Measurements from ENCODE around the gene LEFTY1. TPM values are rescaled to one million over a fixed set of nuclear protein-coding genes. Genes with fewer than 3 reads are reported as not detected.

LEFTY1 gene, protein sequence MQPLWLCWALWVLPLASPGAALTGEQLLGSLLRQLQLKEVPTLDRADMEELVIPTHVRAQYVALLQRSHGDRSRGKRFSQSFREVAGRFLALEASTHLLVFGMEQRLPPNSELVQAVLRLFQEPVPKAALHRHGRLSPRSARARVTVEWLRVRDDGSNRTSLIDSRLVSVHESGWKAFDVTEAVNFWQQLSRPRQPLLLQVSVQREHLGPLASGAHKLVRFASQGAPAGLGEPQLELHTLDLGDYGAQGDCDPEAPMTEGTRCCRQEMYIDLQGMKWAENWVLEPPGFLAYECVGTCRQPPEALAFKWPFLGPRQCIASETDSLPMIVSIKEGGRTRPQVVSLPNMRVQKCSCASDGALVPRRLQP
- not detected for total RNA-seq

DNA sequence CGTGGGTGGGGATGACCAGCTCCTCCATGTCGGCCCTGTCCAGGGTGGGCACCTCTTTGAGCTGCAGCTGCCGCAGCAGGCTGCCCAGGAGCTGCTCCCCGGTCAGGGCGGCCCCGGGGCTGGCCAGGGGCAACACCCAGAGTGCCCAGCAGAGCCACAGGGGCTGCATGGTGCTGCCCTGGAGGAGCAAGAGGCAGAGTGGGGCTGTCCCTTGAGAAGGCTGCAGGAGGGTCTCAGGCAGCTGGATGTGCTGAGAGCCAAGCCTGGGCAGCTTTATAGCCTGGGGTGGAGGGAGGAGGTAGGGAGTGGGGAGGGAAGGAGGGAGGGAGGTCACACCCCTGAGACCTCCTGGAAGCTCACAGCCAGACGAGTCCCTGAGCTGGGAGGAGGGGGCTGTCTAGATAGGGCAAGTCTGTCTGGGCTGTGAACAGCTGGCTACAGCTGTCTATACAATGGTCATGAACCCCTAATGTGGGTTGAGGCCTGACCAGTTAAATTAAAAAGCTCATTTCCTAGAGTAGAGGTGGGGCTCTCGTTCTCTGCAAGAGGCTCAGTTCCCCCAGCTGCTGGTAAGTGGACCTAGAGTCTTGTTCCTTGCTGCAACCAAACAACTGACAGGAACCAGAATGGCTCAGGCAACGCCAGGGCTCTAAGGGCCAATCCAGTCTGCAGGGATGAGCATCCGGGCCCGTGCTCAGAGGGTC is at the start of gene LEFTY1:
TSS of gene LEFTY1 (minus strand) at position 249 of the 704 bp plus-strand sequence. CDS start at position 169, 80 bp downstream.

DNA sequence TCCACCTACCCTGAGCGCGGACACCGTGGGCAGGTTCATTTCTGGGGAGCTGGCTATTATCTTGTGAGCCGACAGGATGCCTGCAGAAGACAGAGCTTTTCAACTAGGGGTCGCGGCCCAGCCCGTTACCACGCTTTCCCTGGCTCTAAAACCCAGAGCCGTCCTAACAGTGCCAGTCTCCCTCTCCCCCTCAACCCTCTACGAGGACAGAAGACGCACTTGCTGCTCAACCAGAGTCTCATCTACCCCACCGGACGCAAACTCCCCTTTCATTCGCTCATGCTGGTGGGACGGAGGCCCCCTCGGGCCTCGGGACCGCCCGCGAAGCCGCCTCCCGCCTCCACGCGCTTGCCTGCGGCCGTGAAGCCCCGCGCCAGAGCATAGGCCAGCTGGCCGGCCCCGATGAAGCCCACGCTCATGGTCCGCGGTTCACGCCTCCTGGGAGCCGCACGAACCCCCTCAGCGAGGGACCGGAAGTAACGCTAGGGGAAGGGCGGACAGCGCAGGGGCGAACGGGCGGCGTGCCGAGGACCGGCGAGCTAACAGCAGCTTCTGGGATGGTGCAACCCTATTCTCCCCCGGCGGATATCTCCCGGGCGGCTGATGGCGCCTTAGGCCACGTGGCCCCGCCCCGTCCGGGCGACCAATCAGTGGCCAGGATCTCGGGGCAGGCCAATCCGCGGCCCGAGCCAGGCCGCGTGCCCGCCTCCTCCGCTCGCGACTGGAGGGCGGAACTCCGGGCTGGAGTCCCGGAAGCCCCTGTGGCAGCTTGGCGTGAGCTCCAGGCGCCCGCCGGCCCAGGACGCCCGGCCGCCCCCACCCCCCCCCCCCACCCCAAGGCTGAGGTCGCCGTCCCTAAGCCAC is 35.0 kb upstream of the LEFTY1 start, which contains the start of gene PYCR2:
TSS of gene PYCR2 (minus strand) at position 559 of the 864 bp plus-strand sequence. CDS start at position 419, 140 bp downstream.

GRCh38 chr1:225881959-225882693 is 6.8 kb downstream of the LEFTY1 start, which contains the start of gene TMEM63A:
TMEM63A (minus strand) TSS chr1:225882380; CDS start chr1:225877580, 4,800 bp downstream.

Small RNAs within 50 kb of the gene (small RNA-seq; reads per million reads assigned to genes)
- 0 reads per million in 2 donors for gene AL117348.1

Other genes with a start within 250 kb of the LEFTY1 start
- gene ENAH, start 236.0 kb downstream of the LEFTY1 start, total RNA-seq = 10 to 100 TPM; 32.7 to 51.3 TPM
- gene SRP9, start 111.3 kb downstream of the LEFTY1 start, total RNA-seq = 100 to 1,000 TPM; 129 to 187 TPM
- 10 to 100 TPM; 44.4 to 56.6 TPM for gene EPHX1, start 79.0 kb downstream of the LEFTY1 start, total RNA-seq
- gene TMEM63A, start 6.8 kb downstream of the LEFTY1 start, total RNA-seq = 10 to 100 TPM; 22.0 to 26.0 TPM
- 10 to 100 TPM; 36.8 to 37.3 TPM for gene PYCR2, start 35.1 kb upstream of the LEFTY1 start, total RNA-seq
- not detected for gene LEFTY2, start 52.1 kb upstream of the LEFTY1 start, total RNA-seq
- 10 to 100 TPM; 14.8 to 26.3 TPM for gene SDE2, start 110.2 kb upstream of the LEFTY1 start, total RNA-seq
- 100 to 1,000 TPM; 120 to 127 TPM for gene H3-3A, start 173.6 kb upstream of the LEFTY1 start, total RNA-seq

All from melanocyte of skin (primary cell).